Measurements from ENCODE around the gene JMJD4.

DNA sequence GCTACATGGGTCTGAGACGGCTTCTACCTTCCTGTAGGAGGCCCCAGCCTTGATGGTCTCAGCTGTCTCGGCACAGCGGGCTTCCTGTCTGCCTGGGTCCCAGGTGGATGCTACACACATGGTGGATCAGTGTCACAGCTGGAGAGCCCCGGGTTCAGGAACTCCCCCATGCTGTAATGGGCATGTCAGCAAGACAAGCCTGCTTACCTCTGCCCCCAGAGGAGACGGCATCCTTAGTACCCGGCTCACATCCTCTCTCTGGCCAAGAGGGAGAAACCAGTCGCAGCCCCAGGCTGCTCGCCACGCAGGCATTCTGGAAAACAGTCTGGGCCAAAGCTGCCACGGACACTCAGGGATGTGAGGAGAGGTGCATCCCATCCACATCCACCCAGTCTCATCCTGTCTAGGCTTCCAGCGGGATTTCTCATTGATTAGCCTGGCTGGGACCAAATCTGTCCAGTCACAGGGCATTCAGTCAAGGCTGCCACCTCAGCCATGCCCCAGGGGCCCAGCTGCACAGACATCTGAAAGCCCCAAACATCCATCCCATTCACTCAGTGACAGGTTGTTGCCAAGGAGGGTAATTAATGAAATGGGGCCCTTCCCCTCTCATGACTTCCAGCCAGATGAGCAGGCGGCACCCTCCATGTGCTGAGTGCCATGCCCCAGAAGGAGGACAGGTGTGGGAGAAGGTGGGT is 10.6 kb upstream of the JMJD4 start:
- TF ChIP-seq, protein P1, sequence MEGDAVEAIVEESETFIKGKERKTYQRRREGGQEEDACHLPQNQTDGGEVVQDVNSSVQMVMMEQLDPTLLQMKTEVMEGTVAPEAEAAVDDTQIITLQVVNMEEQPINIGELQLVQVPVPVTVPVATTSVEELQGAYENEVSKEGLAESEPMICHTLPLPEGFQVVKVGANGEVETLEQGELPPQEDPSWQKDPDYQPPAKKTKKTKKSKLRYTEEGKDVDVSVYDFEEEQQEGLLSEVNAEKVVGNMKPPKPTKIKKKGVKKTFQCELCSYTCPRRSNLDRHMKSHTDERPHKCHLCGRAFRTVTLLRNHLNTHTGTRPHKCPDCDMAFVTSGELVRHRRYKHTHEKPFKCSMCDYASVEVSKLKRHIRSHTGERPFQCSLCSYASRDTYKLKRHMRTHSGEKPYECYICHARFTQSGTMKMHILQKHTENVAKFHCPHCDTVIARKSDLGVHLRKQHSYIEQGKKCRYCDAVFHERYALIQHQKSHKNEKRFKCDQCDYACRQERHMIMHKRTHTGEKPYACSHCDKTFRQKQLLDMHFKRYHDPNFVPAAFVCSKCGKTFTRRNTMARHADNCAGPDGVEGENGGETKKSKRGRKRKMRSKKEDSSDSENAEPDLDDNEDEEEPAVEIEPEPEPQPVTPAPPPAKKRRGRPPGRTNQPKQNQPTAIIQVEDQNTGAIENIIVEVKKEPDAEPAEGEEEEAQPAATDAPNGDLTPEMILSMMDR (IDR thresholded peaks at IDR 0.05), result no peak
- TF ChIP-seq POLR2A (IDR thresholded peaks at IDR 0.05), result no peak

Data from heart left ventricle (tissue), 13 donors.